A549 (cell line): ENCODE measurements around the gene LOXL1. TPM values are rescaled to one million over a fixed set of nuclear protein-coding genes. Genes with fewer than 3 reads are reported as not detected.

Source experiments
- ATAC-seq, 2 experiments: fragments of 200-7000 bp in 1 of 2; fragments of >200 bp in 1 of 2; cut with Nextera tagmentation in 1 of 2; cut with Tn5 transposase in 1 of 2; 3 replicates each; pipeline versions ENCODE4 v1.8.0 to v1.9.1; 2018 to 2020; ENCODE audit warnings: mild to moderate bottlenecking in 1 of 2, moderate library complexity in 1 of 2
- CTCF ChIA-PET: fragments of 300-600 bp; sonication (Branson Sonifier 250); formaldehyde crosslinking; extraction: SDS; loops from one replicate; lab custom pipeline; 2021; ENCODE audit warnings: antibody characterized with exemption, inconsistent platforms; lab: Yijun Ruan, JAX
- POLR2A ChIA-PET: fragments of 350-600 bp; formaldehyde crosslinking; extraction: SDS; loops from one replicate; lab custom pipeline; 2021; ENCODE audit warnings: antibody characterized with exemption, inconsistent platforms; lab: Yijun Ruan, JAX
- DNase-seq, 2 experiments: peaks; one replicate each; pipeline versions ENCODE4 v3.0.0 to v3.0.0-alpha.2; 2011 to 2016; ENCODE audit warnings: low read depth in 1 of 2, low spot score in 1 of 2
- FAIRE-seq: peaks from 2 replicates; lab custom pipeline; 2011; peaks lifted over from hg19 to GRCh38; lab: Jason Lieb, UNC
- H3K27ac ChIP-seq, 2 experiments: fragments of >200 bp; sonication (Bioruptor Twin); formaldehyde crosslinking; 3 replicates each; pipeline ENCODE4 v1.5.1; 2016 to 2017
- H3K4me1 ChIP-seq: fragments of >200 bp; sonication (Bioruptor Twin); formaldehyde crosslinking; 3 replicates; pipeline ENCODE4 v1.6.1; 2016
- H3K4me2 ChIP-seq: fragments of >200 bp; sonication (Bioruptor Twin); formaldehyde crosslinking; 3 replicates; pipeline ENCODE4 v1.6.1; 2016
- H3K4me3 ChIP-seq: fragments of >200 bp; sonication (Bioruptor Twin); formaldehyde crosslinking; 3 replicates; pipeline ENCODE4 v1.5.1; 2016
- H3K9me3 ChIP-seq: fragments of >200 bp; sonication (Bioruptor Twin); formaldehyde crosslinking; 3 replicates; pipeline ENCODE4 v1.6.1; 2016
- BCL3 ChIP-seq: fragments of >200 bp; sonication (Bioruptor Twin); formaldehyde crosslinking; IDR thresholded peaks from 3 replicates; pipeline ENCODE4 v1.6.1; 2016
- BHLHE40 ChIP-seq: IDR thresholded peaks from 2 replicates; pipeline ENCODE4 v1.6.1; 2012; ENCODE audit warnings: low read depth, low read length, inconsistent platforms
- CBX2 ChIP-seq: fragments of 200-600 bp; sonication (generic); IDR thresholded peaks from 2 replicates; pipeline ENCODE4 v1.6.1; 2016; ENCODE audit warnings: low read depth, mild to moderate bottlenecking, borderline replicate concordance
- CBX8 ChIP-seq: fragments of 200-600 bp; sonication (generic); IDR thresholded peaks from 2 replicates; pipeline ENCODE4 v1.6.1; 2016
- EHMT2 ChIP-seq: fragments of 200-600 bp; sonication (generic); IDR thresholded peaks from 2 replicates; pipeline ENCODE4 v1.6.1; 2016; ENCODE audit warnings: antibody characterized with exemption, low read depth, mild to moderate bottlenecking, moderate library complexity
- ESRRA ChIP-seq: fragments of 150-350 bp; IDR thresholded peaks from 2 replicates; pipeline ENCODE4 v1.6.1; 2014; ENCODE audit warnings: mild to moderate bottlenecking, low read length, borderline replicate concordance
- GATA3 ChIP-seq: IDR thresholded peaks from 2 replicates; pipeline ENCODE4 v1.6.1; 2012; ENCODE audit warnings: borderline replicate concordance
- HEYL ChIP-seq: fragments of 250-450 bp; sonication (Bioruptor Pico); IDR thresholded peaks from 2 replicates; pipeline ENCODE4 v1.8.0; 2021; ENCODE audit warnings: mild to moderate bottlenecking, moderate library complexity
- HOXB5 ChIP-seq: fragments of 250-450 bp; sonication (Bioruptor Pico); IDR thresholded peaks from 2 replicates; pipeline ENCODE4 v1.5.0; 2020; ENCODE audit warnings: mild to moderate bottlenecking, moderate library complexity
- JUNB ChIP-seq: fragments of >200 bp; sonication (Bioruptor Twin); formaldehyde crosslinking; IDR thresholded peaks from 2 replicates; pipeline ENCODE4 v1.6.1; 2016
- KDM5A ChIP-seq: fragments of 200-600 bp; sonication (generic); IDR thresholded peaks from 2 replicates; pipeline ENCODE4 v1.6.1; 2016; ENCODE audit warnings: antibody characterized with exemption, mild to moderate bottlenecking
- MAFK ChIP-seq: fragments of 450-650 bp; IDR thresholded peaks from 2 replicates; pipeline ENCODE4 v1.6.1; 2014; ENCODE audit not compliant: partially characterized antibody
- MAZ ChIP-seq: fragments of 150-350 bp; IDR thresholded peaks from 2 replicates; pipeline ENCODE4 v1.6.1; 2014; ENCODE audit warnings: antibody characterized with exemption, low read depth, low read length, borderline replicate concordance
- MYC ChIP-seq: IDR thresholded peaks from 2 replicates; pipeline ENCODE4 v1.6.1; 2012; ENCODE audit warnings: mild to moderate bottlenecking, inconsistent platforms, low read length, improper control_type of control experiment, borderline replicate concordance
- NPAS2 ChIP-seq: fragments of 250-450 bp; sonication (Bioruptor Pico); IDR thresholded peaks from 2 replicates; pipeline ENCODE4 v1.8.0; 2022; ENCODE audit warnings: mild to moderate bottlenecking, moderate library complexity, borderline replicate concordance
- PHF8 ChIP-seq: fragments of 200-600 bp; sonication (generic); IDR thresholded peaks from 2 replicates; pipeline ENCODE4 v1.6.1; 2016; ENCODE audit warnings: low read depth, mild to moderate bottlenecking, antibody characterized with exemption, moderate library complexity, borderline replicate concordance
- POLR2A ChIP-seq: IDR thresholded peaks from 2 replicates; pipeline ENCODE4 v1.6.1; 2012; ENCODE audit warnings: mild to moderate bottlenecking, low read length
- RCOR1 ChIP-seq: fragments of 150-350 bp; IDR thresholded peaks from 2 replicates; pipeline ENCODE4 v1.6.1; 2014; ENCODE audit warnings: antibody characterized with exemption, low read length, low read depth
- RFX5 ChIP-seq: fragments of 450-650 bp; IDR thresholded peaks from 2 replicates; pipeline ENCODE4 v1.7.1; 2014; ENCODE audit warnings: antibody characterized with exemption, mild to moderate bottlenecking, moderate library complexity
- SREBF2 ChIP-seq: fragments of 450-650 bp; IDR thresholded peaks from 2 replicates; pipeline ENCODE4 v1.6.1; 2014; ENCODE audit warnings: mild to moderate bottlenecking, moderate library complexity
- TFCP2L1 ChIP-seq: fragments of 250-450 bp; sonication (Bioruptor Pico); IDR thresholded peaks from 2 replicates; pipeline ENCODE4 v1.5.0; 2021; ENCODE audit warnings: mild to moderate bottlenecking
- WGBS: methylation state at CpG from one replicate; pipeline ENCODE4 v1.1.6; 2017; ENCODE audit errors: missing lambda C conversion rate; 5-methylcytosine and 5-hydroxymethylcytosine counted together
- polyA plus RNA-seq, 4 experiments: library from polyadenylated mRNA; depleted of rRNA in 3 of 4; stranded (reverse); fragments of >200 nt; fragmentation: RNase III in 1 of 4; extraction: RNeasy Plus Mini Kit Qiagen cat#74134 plus additional on column Dnase treatment in 1 of 4; gene quantifications; 2 replicates in 3 of 4; 3 replicates in 1 of 4; pipeline ENCODE4 v1.2.3, GENCODE V29; 2011 to 2017
- TF ChIP-seq, protein P1 (sequence below): IDR thresholded peaks from 2 replicates; pipeline ENCODE4 v1.6.1; 2012; ENCODE audit warnings: low read depth, borderline replicate concordance

Gene LOXL1
- polyA plus RNA-seq, 2 of the 4 experiments (the other 2 are of a cell fraction): 0.62 to 0.65 TPM

DNA sequence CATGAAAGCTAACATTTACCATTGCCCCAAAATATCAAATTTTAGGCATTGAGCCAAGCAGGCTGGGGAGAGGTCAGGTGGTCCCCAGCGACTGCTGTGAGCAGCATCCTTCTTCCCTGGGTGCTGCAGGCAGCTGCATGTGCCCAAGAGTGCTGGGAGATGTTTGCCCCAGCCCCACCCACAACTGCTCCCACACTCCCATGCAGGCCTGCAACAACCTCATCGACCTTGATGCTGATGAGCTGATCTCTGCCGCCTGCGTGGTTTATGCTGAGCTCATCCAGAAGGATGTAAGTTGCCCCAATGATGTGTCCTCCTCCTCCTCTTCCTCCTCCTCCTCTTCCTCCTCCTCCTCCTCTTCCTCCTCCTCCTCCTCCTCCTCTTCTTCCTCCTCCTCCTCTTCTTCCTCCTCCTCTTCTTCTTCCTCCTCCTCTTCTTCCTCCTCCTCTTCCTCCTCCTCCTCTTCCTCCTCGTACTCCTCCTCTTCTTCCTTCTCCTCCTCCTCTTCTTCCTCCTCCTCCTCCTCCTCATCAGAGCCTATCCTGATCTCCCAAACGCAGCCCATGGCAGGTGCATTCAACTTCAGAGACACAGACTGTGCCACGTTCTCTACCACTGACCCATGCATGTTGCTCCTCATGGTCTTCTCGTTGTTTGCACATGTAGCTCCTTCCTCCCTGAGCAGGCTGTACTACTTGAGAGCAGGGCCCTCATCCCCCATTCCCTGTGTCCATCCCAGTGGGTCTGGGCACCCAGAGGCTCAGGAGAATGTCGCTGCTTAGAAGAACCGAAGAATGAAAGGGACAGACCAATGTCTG lies 37.8 kb upstream of the LOXL1 start:
- no peak for DNase-seq
- Histone ChIP-seq H3K4me1 (no peaks in the 10 kb centered on the region), H3K4me3 (no peak overlapping the region), H3K9me3 (no peaks in the 10 kb centered on the region), H3K4me2 (no peak overlapping the region), H3K27ac (no peak overlapping the region)
- 13% methylated on average over 10 of the region's 10 CpGs for WGBS
- TF ChIP-seq RFX5 (no peak), ESRRA (no peak), MAFK (no peak), PHF8 (no peak), SREBF2 (no peak), EHMT2 (no peak), KDM5A (no peak), MAZ (no peak), CBX2 (no peak)
- POLR2A ChIA-PET: no interaction called here
- no peak for FAIRE-seq
- ATAC-seq: no peak
- CTCF ChIA-PET: interaction anchor here (0.7 to 1.7 kb wide), 3 partner anchors 12 to 32 kb away, joined by 3 to 5 read pairs (median 4); no protein-coding TSS in a partner anchor

GRCh38 chr15:73889053-73889761 lies 37.1 kb upstream of the LOXL1 start:
- Histone ChIP-seq H3K4me3 (no peak overlapping the region), H3K27ac (no peak overlapping the region), H3K4me1 (no peaks in the 10 kb centered on the region), H3K4me2 (no peak overlapping the region), H3K9me3 (no peaks in the 10 kb centered on the region)
- DNase-seq (no peak), FAIRE-seq (no peak), ATAC-seq (no peak)
- ChIA-PET CTCF (interaction anchor here (0.8 to 2.1 kb wide), 3 partner anchors 15 to 37 kb away, joined by 3 to 6 read pairs (median 5); partner anchors contain the start of gene TBC1D21), POLR2A (no interaction called here)
- TF ChIP-seq BCL3 (no peak), RCOR1 (no peak), JUNB (no peak), POLR2A (no peak), TFCP2L1 (no peak), BHLHE40 (no peak), NPAS2 (CRISPR knock-in tag) (no peak)
- WGBS: 14% methylated on average over 6 of the region's 6 CpGs

GRCh38 chr15:73889762-73890124 lies 36.5 kb upstream of the LOXL1 start:
- Histone ChIP-seq H3K4me2 (no peak overlapping the region), H3K4me1 (no peaks in the 10 kb centered on the region), H3K9me3 (no peaks in the 10 kb centered on the region), H3K4me3 (no peak overlapping the region), H3K27ac (no peak overlapping the region)
- 0% methylated on average over 1 of the region's 1 CpG for WGBS
- CTCF ChIA-PET: interaction anchor here (0.8 to 2.1 kb wide), 2 partner anchors 15 to 38 kb away, joined by 3 to 6 read pairs; partner anchors contain the start of gene TBC1D21
- POLR2A ChIA-PET: no interaction called here
- ATAC-seq: no peak
- DNase-seq: no peak
- FAIRE-seq: no peak
- TF ChIP-seq MYC: no peak
- TF ChIP-seq GATA3: no peak
- TF ChIP-seq HEYL (CRISPR knock-in tag): no peak
- TF ChIP-seq CBX8: no peak
- no peak for TF ChIP-seq HOXB5
- no peak for TF ChIP-seq EHMT2
- TF ChIP-seq, protein P1, sequence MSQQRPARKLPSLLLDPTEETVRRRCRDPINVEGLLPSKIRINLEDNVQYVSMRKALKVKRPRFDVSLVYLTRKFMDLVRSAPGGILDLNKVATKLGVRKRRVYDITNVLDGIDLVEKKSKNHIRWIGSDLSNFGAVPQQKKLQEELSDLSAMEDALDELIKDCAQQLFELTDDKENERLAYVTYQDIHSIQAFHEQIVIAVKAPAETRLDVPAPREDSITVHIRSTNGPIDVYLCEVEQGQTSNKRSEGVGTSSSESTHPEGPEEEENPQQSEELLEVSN: no peak
